ENCODE results near the gene SLC39A11. TPM values are rescaled to one million over a fixed set of nuclear protein-coding genes. Genes with fewer than 3 reads are reported as not detected.
"Not testable (repeated sequence)": the region's sequence is repeated elsewhere in the genome, so short reads cannot be mapped to it uniquely, and the experiment has no call there.

The SLC39A11 gene
- total RNA-seq, 4 donors from 2014 or later, result 55.1 to 123 (median 97.0) TPM

- H3K9me3 ChIP-seq, result no peaks in the 10 kb centered on the region
- no peaks in the 10 kb centered on the region for H3K4me1 ChIP-seq
- TF ChIP-seq CTCF (IDR thresholded peaks at IDR 0.05) (no peak), POLR2A (IDR thresholded peaks at IDR 0.05) (no peak)
- H3K4me3 ChIP-seq (replicated peaks in 1 of 3), result no peak overlapping the region
- 87 to 90% methylated on average over 11 of the region's 11 CpGs for WGBS, 2 donors
- peaks cover 0 to 4% of the 10 kb centered on the region in 2 donors for H3K36me3 ChIP-seq
- DNase-seq, result no peak
- H3K27me3 ChIP-seq, result no peaks in the 10 kb centered on the region
- intact Hi-C loops (cut with DNase I), result no loop called here
- H3K27ac ChIP-seq, result no peak overlapping the region
Observed at GRCh38 chr17:72765368-72766153, 326.9 kb downstream of the SLC39A11 start.

- no peaks in the 10 kb centered on the region for H3K9me3 ChIP-seq
- DNase-seq, result no peak
- peaks cover 0 to 4% of the 10 kb centered on the region in 2 donors for H3K36me3 ChIP-seq
- 86 to 91% methylated on average over 3 of the region's 3 CpGs for WGBS, 2 donors
- H3K27ac ChIP-seq, result no peak overlapping the region
- TF ChIP-seq CTCF (IDR thresholded peaks at IDR 0.05), result no peak
- no peak for TF ChIP-seq POLR2A (IDR thresholded peaks at IDR 0.05)
- H3K27me3 ChIP-seq, result no peaks in the 10 kb centered on the region
- intact Hi-C loops (cut with DNase I), result no loop called here
- no peaks in the 10 kb centered on the region for H3K4me1 ChIP-seq
- no peak overlapping the region for H3K4me3 ChIP-seq (replicated peaks in 1 of 3)
Observed at GRCh38 chr17:72764632-72765041, 327.9 kb downstream of the SLC39A11 start.

- no peaks in the 10 kb centered on the region for H3K9me3 ChIP-seq
- peaks cover 0 to 4% of the 10 kb centered on the region in 2 donors for H3K36me3 ChIP-seq
- WGBS, 2 donors, result 68 to 91% methylated on average over 4 to 5 of the region's 5 CpGs
- no peak overlapping the region for H3K27ac ChIP-seq
- intact Hi-C loops (cut with DNase I), result no loop called here
- no peak for TF ChIP-seq CTCF (IDR thresholded peaks at IDR 0.05)
- TF ChIP-seq POLR2A (IDR thresholded peaks at IDR 0.05), result no peak
- H3K4me1 ChIP-seq, result no peaks in the 10 kb centered on the region
- DNase-seq, result no peak
- H3K27me3 ChIP-seq, result no peaks in the 10 kb centered on the region
- H3K4me3 ChIP-seq (replicated peaks in 1 of 3), result no peak overlapping the region
Observed at GRCh38 chr17:72763981-72764380, 328.5 kb downstream of the SLC39A11 start.

GRCh38 chr17:72761893-72762575 lies 330.5 kb downstream of the SLC39A11 start:
- WGBS, 2 donors, result 87 to 91% methylated on average over 9 of the region's 9 CpGs
- H3K4me1 ChIP-seq, result not testable (repeated sequence)

GRCh38 chr17:72761431-72761830 lies 331.1 kb downstream of the SLC39A11 start:
- intact Hi-C loops (cut with DNase I), result no loop called here
- H3K4me1 ChIP-seq, result no peaks in the 10 kb centered on the region
- no peak overlapping the region for H3K4me3 ChIP-seq (replicated peaks in 1 of 3)
- no peak for DNase-seq
- no peak for TF ChIP-seq POLR2A (IDR thresholded peaks at IDR 0.05)
- no peak for TF ChIP-seq CTCF (IDR thresholded peaks at IDR 0.05)
- H3K27ac ChIP-seq, result no peak overlapping the region
- H3K9me3 ChIP-seq, result no peaks in the 10 kb centered on the region
- 70 to 77% methylated on average over 3 of the region's 3 CpGs for WGBS, 2 donors
- no peaks in the 10 kb centered on the region for H3K36me3 ChIP-seq
- no peaks in the 10 kb centered on the region for H3K27me3 ChIP-seq

More at GRCh38 chr17:72761893-72762575, 330.5 kb downstream of the SLC39A11 start:
- H3K27me3 ChIP-seq; H3K36me3 ChIP-seq; intact Hi-C loops (cut with DNase I); H3K4me3 ChIP-seq (replicated peaks in 1 of 3); DNase-seq; H3K9me3 ChIP-seq; H3K27ac ChIP-seq: not testable (repeated sequence)

Measured in thyroid gland (tissue), 4 donors.